Measurements from ENCODE around the gene PACSIN1.
A peak's percentile ranks its signal among the peaks of the same experiment; 100 is the strongest.

Gene PACSIN1, protein sequence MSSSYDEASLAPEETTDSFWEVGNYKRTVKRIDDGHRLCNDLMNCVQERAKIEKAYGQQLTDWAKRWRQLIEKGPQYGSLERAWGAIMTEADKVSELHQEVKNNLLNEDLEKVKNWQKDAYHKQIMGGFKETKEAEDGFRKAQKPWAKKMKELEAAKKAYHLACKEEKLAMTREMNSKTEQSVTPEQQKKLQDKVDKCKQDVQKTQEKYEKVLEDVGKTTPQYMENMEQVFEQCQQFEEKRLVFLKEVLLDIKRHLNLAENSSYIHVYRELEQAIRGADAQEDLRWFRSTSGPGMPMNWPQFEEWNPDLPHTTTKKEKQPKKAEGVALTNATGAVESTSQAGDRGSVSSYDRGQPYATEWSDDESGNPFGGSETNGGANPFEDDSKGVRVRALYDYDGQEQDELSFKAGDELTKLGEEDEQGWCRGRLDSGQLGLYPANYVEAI

DNA sequence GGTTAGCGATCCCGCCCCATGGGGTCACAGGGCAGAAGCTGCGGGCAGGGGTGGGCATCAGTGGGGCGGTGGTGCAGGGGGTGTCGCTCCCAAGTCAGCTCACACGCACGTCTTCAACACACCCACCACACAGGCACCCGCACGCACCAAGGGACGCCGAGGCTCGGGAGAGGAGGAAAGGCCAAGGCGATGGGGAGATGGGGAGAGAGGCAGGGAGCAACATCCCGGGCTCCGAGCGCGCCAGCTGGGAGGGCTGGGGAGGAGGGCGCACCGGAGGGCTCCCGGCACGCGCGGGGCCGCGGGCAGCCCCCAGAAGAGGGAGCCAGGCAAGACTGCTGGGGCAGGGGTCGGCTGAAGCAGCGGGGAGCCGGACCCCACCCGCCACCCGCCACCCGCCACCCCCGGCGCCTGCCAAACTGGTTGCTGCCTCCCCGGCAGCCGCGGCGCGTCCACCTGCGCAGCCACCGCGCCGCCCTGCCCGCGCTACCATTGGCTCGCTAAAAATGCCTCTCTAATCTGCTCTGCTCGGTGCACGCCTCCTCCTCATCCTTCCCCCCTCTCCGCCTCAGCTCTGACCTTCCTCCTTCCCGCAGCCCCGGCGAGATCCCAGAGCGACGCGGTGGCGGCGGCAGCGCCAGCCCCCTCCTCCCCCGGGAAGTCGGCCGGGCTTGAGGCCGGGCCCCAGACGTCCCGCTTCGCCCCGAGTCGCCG lies at the start of gene PACSIN1:
PACSIN1 (plus strand) TSS at position 546 of the 711 bp plus-strand sequence. CDS start 60,230 bp downstream, outside the sequence.
- H3K36me3 Mint-ChIP-seq (ENCODE audit: low read depth): no peaks in the 10 kb centered on the region
- no peaks in the 10 kb centered on the region for H3K9me3 Mint-ChIP-seq
- peak within 1 kb of the TSS; percentile 59 for H3K4me3 Mint-ChIP-seq
- H3K27me3 Mint-ChIP-seq: peaks cover 19% of the 10 kb centered on the region
- H3K27ac Mint-ChIP-seq: no peak within 1 kb of the TSS
- H3K4me1 Mint-ChIP-seq (ENCODE audit: low read depth): peaks cover 7% of the 10 kb centered on the region

DNA sequence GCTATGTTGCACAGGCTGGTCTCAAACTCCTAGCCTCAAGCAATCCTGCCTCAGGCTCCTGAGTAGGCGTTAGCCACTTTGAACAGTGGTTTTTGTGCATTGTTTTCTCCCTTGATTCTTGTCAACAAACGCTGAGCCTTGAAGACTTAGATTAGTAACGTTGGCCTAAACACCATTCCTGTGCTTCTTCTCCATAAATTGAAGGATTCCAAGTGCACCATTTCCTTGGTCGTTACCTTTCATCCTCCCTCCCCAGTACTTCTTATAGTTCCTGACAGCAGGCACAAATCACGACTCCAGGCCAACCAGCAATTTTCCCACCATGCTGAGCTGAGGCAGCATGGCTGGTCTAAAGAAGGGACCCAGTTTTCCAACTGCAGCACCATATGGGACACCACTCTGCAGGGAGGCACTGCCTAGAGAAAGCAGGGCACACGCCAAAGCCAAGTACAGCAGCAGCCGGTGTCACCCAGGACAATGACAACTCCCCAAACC lies 49.0 kb upstream of the PACSIN1 start:
- Mint-ChIP-seq H3K4me3 (no peak overlapping the region), H3K27ac (no peak overlapping the region), H3K9me3 (no peaks in the 10 kb centered on the region), H3K36me3 (ENCODE audit: low read depth) (peaks cover 72% of the 10 kb centered on the region), H3K27me3 (no peaks in the 10 kb centered on the region), H3K4me1 (ENCODE audit: low read depth) (peaks cover 24% of the 10 kb centered on the region)

GRCh38 chr6:34418367-34418766 lies 47.5 kb upstream of the PACSIN1 start:
- peaks cover 30% of the 10 kb centered on the region for H3K4me1 Mint-ChIP-seq (ENCODE audit: low read depth)
- no peaks in the 10 kb centered on the region for H3K27me3 Mint-ChIP-seq
- peak overlapping the region; percentile 38 for H3K27ac Mint-ChIP-seq
- no peaks in the 10 kb centered on the region for H3K9me3 Mint-ChIP-seq
- H3K36me3 Mint-ChIP-seq (ENCODE audit: low read depth): peaks cover 75% of the 10 kb centered on the region
- no peak overlapping the region for H3K4me3 Mint-ChIP-seq

DNA sequence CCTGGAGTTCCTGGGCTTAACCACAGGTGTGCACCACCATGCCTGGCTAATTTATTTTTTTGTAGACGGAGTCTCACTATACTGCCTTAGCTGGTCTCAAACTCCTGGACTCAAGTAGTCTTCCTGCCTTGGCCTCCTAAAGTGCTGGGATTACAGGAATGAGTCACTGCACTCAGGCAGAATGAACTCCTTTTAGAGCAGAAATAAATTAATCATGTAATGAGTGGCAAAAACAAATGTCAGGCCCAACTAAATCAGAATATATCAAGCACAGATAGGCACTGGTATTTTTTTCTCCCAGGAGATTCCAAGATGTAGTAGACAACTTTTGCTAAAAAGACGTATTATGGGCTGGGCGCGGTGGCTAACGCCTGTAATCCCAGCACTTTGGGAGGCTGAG lies 42.6 kb upstream of the PACSIN1 start:
- Mint-ChIP-seq H3K9me3 (no peaks in the 10 kb centered on the region), H3K27ac (peak overlapping the region; percentile 84), H3K36me3 (ENCODE audit: low read depth) (peaks cover 68% of the 10 kb centered on the region), H3K4me1 (ENCODE audit: low read depth) (peaks cover 48% of the 10 kb centered on the region), H3K4me3 (peak overlapping the region; percentile 98), H3K27me3 (no peaks in the 10 kb centered on the region)

GRCh38 chr6:34424200-34425131 lies 41.4 kb upstream of the PACSIN1 start:
- Mint-ChIP-seq H3K27ac (peak overlapping the region; percentile 100), H3K27me3 (no peaks in the 10 kb centered on the region), H3K4me3 (peak overlapping the region; percentile 98), H3K9me3 (no peaks in the 10 kb centered on the region), H3K4me1 (ENCODE audit: low read depth) (peaks cover 44% of the 10 kb centered on the region), H3K36me3 (ENCODE audit: low read depth) (peaks cover 61% of the 10 kb centered on the region)

DNA sequence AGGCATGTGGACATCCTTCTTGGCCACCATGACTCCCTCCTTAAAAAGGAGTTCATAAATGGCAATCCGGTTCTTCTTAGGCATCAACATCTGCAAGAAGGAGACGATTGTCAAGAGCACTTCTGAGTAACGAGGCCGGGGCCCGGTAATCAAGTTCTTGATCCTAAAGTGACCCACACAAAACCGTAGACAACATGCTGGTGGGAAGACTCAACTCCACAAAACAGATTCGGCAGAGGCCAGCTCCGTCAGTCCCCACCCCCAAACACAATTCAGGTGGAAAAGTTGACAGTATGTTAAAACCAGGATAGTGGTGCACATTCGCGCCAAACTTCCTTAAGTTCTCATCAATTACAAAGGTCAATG lies 40.8 kb upstream of the PACSIN1 start:
- H3K27me3 Mint-ChIP-seq: no peaks in the 10 kb centered on the region
- H3K4me3 Mint-ChIP-seq: peak overlapping the region; percentile 98
- H3K9me3 Mint-ChIP-seq: no peaks in the 10 kb centered on the region
- H3K36me3 Mint-ChIP-seq (ENCODE audit: low read depth): peaks cover 56% of the 10 kb centered on the region
- H3K4me1 Mint-ChIP-seq (ENCODE audit: low read depth): peaks cover 44% of the 10 kb centered on the region
- peak overlapping the region; percentile 100 for H3K27ac Mint-ChIP-seq

GRCh38 chr6:34425498-34426410 lies 40.1 kb upstream of the PACSIN1 start, which contains the start of gene RPS10:
Gene RPS10 (minus strand): TSS chr6:34426069. CDS start chr6:34425221, 848 bp downstream.
- Mint-ChIP-seq H3K27me3 (no peaks in the 10 kb centered on the region), H3K9me3 (no peaks in the 10 kb centered on the region), H3K4me1 (ENCODE audit: low read depth) (peaks cover 44% of the 10 kb centered on the region), H3K27ac (peak within 1 kb of the TSS; percentile 100), H3K4me3 (peak within 1 kb of the TSS; percentile 98), H3K36me3 (ENCODE audit: low read depth) (peaks cover 50% of the 10 kb centered on the region)

- Mint-ChIP-seq H3K9me3 (no peaks in the 10 kb centered on the region), H3K27ac (no peak overlapping the region), H3K36me3 (ENCODE audit: low read depth) (no peaks in the 10 kb centered on the region), H3K4me1 (ENCODE audit: low read depth) (no peaks in the 10 kb centered on the region), H3K4me3 (no peak overlapping the region), H3K27me3 (no peaks in the 10 kb centered on the region)
These were observed 30.0 kb upstream of the PACSIN1 start for GRCh38 chr6:34435916-34436315.

GRCh38 chr6:34436803-34437643 lies 28.9 kb upstream of the PACSIN1 start:
- Mint-ChIP-seq H3K27ac (no peak overlapping the region), H3K4me1 (ENCODE audit: low read depth) (no peaks in the 10 kb centered on the region), H3K9me3 (no peaks in the 10 kb centered on the region), H3K4me3 (no peak overlapping the region), H3K27me3 (no peaks in the 10 kb centered on the region), H3K36me3 (ENCODE audit: low read depth) (no peaks in the 10 kb centered on the region)

DNA sequence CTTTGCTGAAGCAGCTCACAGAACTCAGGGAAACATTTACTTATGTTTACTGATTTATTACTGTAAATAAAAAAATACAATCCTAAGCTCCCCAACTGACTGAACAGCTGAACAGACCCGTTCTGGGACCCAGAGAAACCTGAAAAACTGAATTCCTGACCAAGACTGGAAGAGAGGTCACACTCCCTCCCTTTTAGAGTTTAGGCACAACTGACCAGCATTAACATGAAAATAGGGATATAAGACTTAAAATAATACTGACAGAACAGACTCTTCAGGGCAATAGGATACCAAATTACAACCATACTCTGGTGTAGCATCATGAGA lies 28.3 kb upstream of the PACSIN1 start:
- Mint-ChIP-seq H3K27me3 (no peaks in the 10 kb centered on the region), H3K9me3 (no peaks in the 10 kb centered on the region), H3K36me3 (ENCODE audit: low read depth) (no peaks in the 10 kb centered on the region), H3K27ac (no peak overlapping the region), H3K4me1 (ENCODE audit: low read depth) (no peaks in the 10 kb centered on the region), H3K4me3 (no peak overlapping the region)

DNA sequence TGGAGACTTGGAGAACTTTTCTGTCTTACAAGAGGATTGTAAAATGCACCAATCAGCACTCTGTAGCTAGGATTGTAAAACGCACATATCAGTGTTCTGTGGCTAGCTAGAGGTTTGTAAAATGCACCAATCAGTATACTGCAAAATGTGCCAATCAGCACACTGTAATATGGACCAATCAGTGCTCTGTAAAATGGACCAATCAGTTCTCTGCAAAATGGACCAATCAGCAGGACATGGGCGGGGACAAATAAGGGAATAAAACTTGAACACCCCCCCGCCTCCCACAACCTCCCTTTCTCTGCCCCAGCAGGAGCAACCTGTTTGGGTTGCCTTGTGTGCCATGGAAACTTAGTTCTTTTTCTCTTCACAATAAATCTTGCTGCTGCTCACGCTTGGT lies 27.2 kb upstream of the PACSIN1 start:
- no peak overlapping the region for H3K27ac Mint-ChIP-seq
- H3K4me3 Mint-ChIP-seq: no peak overlapping the region

DNA sequence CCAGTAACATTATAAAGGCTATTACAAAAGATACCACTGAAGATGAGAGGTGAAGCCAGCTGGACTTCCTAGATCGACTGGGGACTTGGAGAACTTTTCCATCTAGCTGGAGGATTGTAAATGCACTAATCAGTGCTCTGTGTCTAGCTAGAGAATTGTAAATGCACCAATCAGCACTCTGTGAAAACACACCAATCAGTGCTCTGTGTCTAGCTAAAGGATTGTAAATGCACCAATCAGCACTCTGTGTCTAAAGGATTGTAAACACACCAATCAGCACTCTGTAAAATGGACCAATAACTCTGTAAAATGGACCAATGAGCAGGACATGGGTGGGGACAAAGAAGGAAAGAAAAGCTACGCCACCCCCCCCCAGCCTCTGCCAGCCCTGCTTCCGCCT lies 26.4 kb upstream of the PACSIN1 start:
- no peaks in the 10 kb centered on the region for H3K36me3 Mint-ChIP-seq (ENCODE audit: low read depth)
- H3K4me1 Mint-ChIP-seq (ENCODE audit: low read depth): no peaks in the 10 kb centered on the region
- H3K9me3 Mint-ChIP-seq: no peaks in the 10 kb centered on the region
- no peak overlapping the region for H3K27ac Mint-ChIP-seq
- no peak overlapping the region for H3K4me3 Mint-ChIP-seq
- H3K27me3 Mint-ChIP-seq: no peaks in the 10 kb centered on the region

More for the DNA sequence above, 27.2 kb upstream of the PACSIN1 start:
- Mint-ChIP-seq H3K9me3 (no peaks in the 10 kb centered on the region), H3K36me3 (ENCODE audit: low read depth) (no peaks in the 10 kb centered on the region), H3K27me3 (no peaks in the 10 kb centered on the region), H3K4me1 (ENCODE audit: low read depth) (no peaks in the 10 kb centered on the region)

DNA sequence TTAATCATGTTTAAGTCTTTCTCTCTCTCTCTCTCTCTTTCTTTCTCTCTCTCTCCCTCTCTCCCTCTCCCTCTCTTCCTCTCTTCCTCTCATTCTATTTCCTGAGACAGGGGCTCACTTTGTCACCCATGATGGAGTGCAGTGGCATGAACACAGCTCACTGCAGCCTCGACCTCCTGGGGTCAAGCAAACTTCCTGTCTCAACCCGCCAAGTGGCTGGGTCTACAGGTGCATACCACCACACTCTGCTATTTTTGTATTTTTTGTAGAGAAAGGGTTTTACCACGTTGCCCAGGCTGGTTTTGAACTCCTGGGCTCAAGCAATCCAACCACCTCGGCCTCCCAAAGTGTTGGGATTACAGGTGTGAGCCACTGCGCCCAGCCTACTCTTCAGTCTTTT lies 24.4 kb upstream of the PACSIN1 start:
- Mint-ChIP-seq H3K27ac (no peak overlapping the region), H3K36me3 (ENCODE audit: low read depth) (no peaks in the 10 kb centered on the region), H3K27me3 (no peaks in the 10 kb centered on the region), H3K4me1 (ENCODE audit: low read depth) (no peaks in the 10 kb centered on the region), H3K9me3 (no peaks in the 10 kb centered on the region), H3K4me3 (no peak overlapping the region)
